CD14-positive monocyte (primary cell): ENCODE measurements around the gene PAQR6. TPM values are rescaled to one million over a fixed set of nuclear protein-coding genes. Genes with fewer than 3 reads are reported as not detected.

Experiments used
- DNase-seq, 3 donors: peaks; one replicate each; pipeline ENCODE4 v3.0.0-alpha.2; 2011 to 2022
- H2AFZ ChIP-seq: 2 replicates; pipeline ENCODE4 v1.6.0; 2012; ENCODE audit warnings: mild to moderate bottlenecking, low read depth, low read length, inconsistent platforms; ENCODE audit not compliant: insufficient read depth, poor library complexity, severe bottlenecking
- H3K27ac ChIP-seq, 2 donors: 1 replicate in 1 of 2; 2 replicates in 1 of 2; pipeline ENCODE4 v1.5.1; 2012 to 2013; ENCODE audit warnings: low read length in 2 of 2, control low read depth in 1 of 2, inconsistent platforms in 1 of 2, low read depth in 1 of 2, mild to moderate bottlenecking in 1 of 2
- H3K27me3 ChIP-seq, 2 donors: one replicate each; pipeline versions ENCODE4 v1.6.0 to v1.6.1; 2011 to 2013; ENCODE audit warnings: low read length in 2 of 2; ENCODE audit not compliant: control insufficient read depth in 2 of 2, insufficient read depth in 2 of 2
- H3K36me3 ChIP-seq, 2 donors: replicated peaks in 1 of 2; 1 replicate in 1 of 2; 2 replicates in 1 of 2; pipeline versions ENCODE4 v1.5.1 to v1.6.1; 2012 to 2013; ENCODE audit warnings: low read length in 2 of 2, control low read depth in 1 of 2, inconsistent platforms in 1 of 2, mild to moderate bottlenecking in 1 of 2; ENCODE audit not compliant: insufficient read depth in 2 of 2, control insufficient read depth in 1 of 2
- H3K4me1 ChIP-seq, 2 donors: 1 replicate in 1 of 2; 2 replicates in 1 of 2; pipeline versions ENCODE4 v1.5.1 to v1.6.1; 2012 to 2013; ENCODE audit warnings: low read length in 2 of 2, control low read depth in 1 of 2, inconsistent platforms in 1 of 2, mild to moderate bottlenecking in 1 of 2, moderate library complexity in 1 of 2; ENCODE audit not compliant: insufficient read depth in 2 of 2, control insufficient read depth in 1 of 2
- H3K4me2 ChIP-seq: replicated peaks from 2 replicates; pipeline ENCODE3; 2012; ENCODE audit warnings: low read length, moderate library complexity, mild to moderate bottlenecking; ENCODE audit not compliant: poor library complexity, severe bottlenecking; ENCODE audit errors: extremely low read depth
- H3K4me3 ChIP-seq, 3 experiments: fragments of 200-600 bp in 1 of 3; sonication (generic) in 1 of 3; replicated peaks in 1 of 3; 1 replicate in 2 of 3; 2 replicates in 1 of 3; pipeline ENCODE4 v1.5.1; 2011 to 2013; ENCODE audit warnings: low read length in 3 of 3, mild to moderate bottlenecking in 3 of 3, control low read depth in 2 of 3, low read depth in 2 of 3, inconsistent platforms in 1 of 3, moderate library complexity in 1 of 3
- H3K79me2 ChIP-seq: 2 replicates; pipeline ENCODE4 v1.6.0; 2012; ENCODE audit warnings: mild to moderate bottlenecking, control low read depth, inconsistent platforms, low read length, moderate library complexity; ENCODE audit not compliant: insufficient read depth
- H3K9ac ChIP-seq: 2 replicates; pipeline ENCODE4 v1.6.0; 2017; ENCODE audit warnings: low read length, mild to moderate bottlenecking; ENCODE audit not compliant: insufficient read depth, poor library complexity, severe bottlenecking
- H3K9me3 ChIP-seq, 2 donors: replicated peaks in 1 of 2; 1 replicate in 1 of 2; 2 replicates in 1 of 2; pipeline versions ENCODE4 v1.5.1 to v1.6.1; 2012 to 2013; ENCODE audit warnings: low read length in 2 of 2, control low read depth in 1 of 2; ENCODE audit not compliant: control insufficient read depth in 1 of 2, insufficient read depth in 1 of 2
- H4K20me1 ChIP-seq: 2 replicates; pipeline ENCODE4 v1.6.0; 2012; ENCODE audit warnings: mild to moderate bottlenecking, low read length, control low read depth, moderate library complexity; ENCODE audit not compliant: insufficient read depth
- H3K27ac Mint-ChIP-seq, 7 donors: one replicate each; pipeline ENCODE4 v1.8.0; 2020; ENCODE audit warnings: mild to moderate bottlenecking in 7 of 7, mixed read lengths in 7 of 7, moderate library complexity in 6 of 7, inconsistent platforms in 2 of 7
- H3K27me3 Mint-ChIP-seq, 3 donors: one replicate each; pipeline ENCODE4 v1.8.0; 2021 to 2022; ENCODE audit warnings: low read depth in 3 of 3, mild to moderate bottlenecking in 3 of 3, mixed read lengths in 3 of 3, moderate library complexity in 3 of 3, inconsistent platforms in 1 of 3
- H3K36me3 Mint-ChIP-seq, 2 donors: one replicate each; pipeline ENCODE4 v1.8.0; 2020; ENCODE audit warnings: mixed read lengths in 2 of 2, inconsistent platforms in 1 of 2, mild to moderate bottlenecking in 1 of 2
- H3K4me1 Mint-ChIP-seq: one replicate; pipeline ENCODE4 v1.8.0; 2020; ENCODE audit warnings: mild to moderate bottlenecking, mixed read lengths
- H3K4me3 Mint-ChIP-seq, 2 donors: one replicate each; pipeline ENCODE4 v1.8.0; 2020; ENCODE audit warnings: mild to moderate bottlenecking in 2 of 2, mixed read lengths in 2 of 2, moderate library complexity in 1 of 2
- H3K9me3 Mint-ChIP-seq, 7 donors: one replicate each; pipeline ENCODE4 v1.8.0; 2020 to 2022; ENCODE audit warnings: mixed read lengths in 7 of 7, mild to moderate bottlenecking in 6 of 7, moderate library complexity in 6 of 7, inconsistent platforms in 2 of 7
- CTCF ChIP-seq: fragments of 200-600 bp; IDR thresholded peaks from one replicate; pipeline ENCODE4 v1.8.0; 2022; ENCODE audit warnings: antibody characterized with exemption, mild to moderate bottlenecking
- WGBS: methylation state at CpG from one replicate; pipeline ENCODE4 v1.1.5; 2013; ENCODE audit warnings: missing lambda C conversion rate; ENCODE audit not compliant: insufficient coverage; 5-methylcytosine and 5-hydroxymethylcytosine counted together
- intact Hi-C, 2 donors: fragments of 100-400 bp; cut with micrococcal nuclease; formaldehyde crosslinking; loops; one replicate each; pipeline versions ENCODE4 v1.15.0 to v1.15.1; 2023
- polyA plus RNA-seq, 3 donors: library from polyadenylated mRNA; depleted of rRNA in 1 of 3; unstranded in 2 of 3; stranded (reverse) in 1 of 3; fragments of 300-500 nt in 2 of 3; fragments of >200 nt in 1 of 3; fragmentation: Illumina TruSeq in 2 of 3; gene quantifications; 1 replicate in 2 of 3; 2 replicates in 1 of 3; pipeline ENCODE4 v1.2.3, GENCODE V29; 2012 to 2021

The PAQR6 gene
- polyA plus RNA-seq, 3 donors = 7.7 TPM; not detected in 2

- WGBS = 1% methylated on average over 43 of the region's 59 CpGs
- Histone ChIP-seq H3K4me3 (peak within 1 kb of the TSS; percentile 87 to 88 (median 88)), H3K79me2 (peaks cover 56% of the 10 kb centered on the region), H3K4me1 (peaks cover 27 to 39% of the 10 kb centered on the region in 2 donors), H3K27ac (peak within 1 kb of the TSS; percentile 61 to 90), H4K20me1 (peaks cover 34% of the 10 kb centered on the region), H3K36me3 (peaks cover 18 to 34% of the 10 kb centered on the region in 2 donors), H3K9ac (peak within 1 kb of the TSS; percentile 81), H3K27me3 (no peaks in the 10 kb centered on the region), H2AFZ (peak within 1 kb of the TSS; percentile 83), H3K4me2 (peak within 1 kb of the TSS; percentile 82), H3K9me3 (no peaks in the 10 kb centered on the region)
- Mint-ChIP-seq H3K4me3 (peak within 1 kb of the TSS; percentile 95 to 98), H3K4me1 (peaks cover 46% of the 10 kb centered on the region), H3K27me3 (peaks cover 0 to 1% (median 0%) of the 10 kb centered on the region in 3 donors), H3K9me3 (peaks cover 0 to 3% (median 0%) of the 10 kb centered on the region in 7 donors), H3K27ac (peak within 1 kb of the TSS; percentile 93 to 99 (median 95)), H3K36me3 (peaks cover 18 to 30% of the 10 kb centered on the region in 2 donors)
- peak; percentile 29 for TF ChIP-seq CTCF
- peak; percentile 99 for DNase-seq
- intact Hi-C loops = loop anchor here in 1 of 2 donors (5.0 kb wide), 1 partner anchor 46 kb away; no protein-coding TSS in a partner anchor
Observed at GRCh38 chr1:156193488-156194299, 54.2 kb downstream of the PAQR6 start, which contains the start of gene SLC25A44. TSS of gene SLC25A44 (plus strand) at chr1:156194104. CDS start at chr1:156199848, 5,744 bp downstream.

Other genes starting within 250 kb of the PAQR6 start
- 100 to 1,000 TPM; 374 to 614 (median 414) TPM for gene SSR2, start 227.1 kb downstream of the PAQR6 start, polyA plus RNA-seq
- gene UBQLN4, start 194.3 kb downstream of the PAQR6 start, polyA plus RNA-seq = 10 to 100 TPM in 1 of 3 donors, 1 to 10 TPM in 2; 2.3 to 15.9 (median 2.9) TPM
- gene LAMTOR2, start 193.3 kb downstream of the PAQR6 start, polyA plus RNA-seq = 100 to 1,000 TPM in 2 of 3 donors, 10 to 100 TPM in 1; 99.8 to 227 (median 210) TPM
- under 1 TPM in 1 of 3 donors, not detected in 2; 0.23 TPM for gene RAB25, start 186.9 kb downstream of the PAQR6 start, polyA plus RNA-seq
- gene MEX3A, start 165.6 kb downstream of the PAQR6 start, polyA plus RNA-seq = not detected
- 10 to 100 TPM; 16.5 to 45.5 (median 24.7) TPM for gene LMNA, start 133.3 kb downstream of the PAQR6 start, polyA plus RNA-seq
- gene SEMA4A, start 94.5 kb downstream of the PAQR6 start, polyA plus RNA-seq = 100 to 1,000 TPM in 2 of 3 donors, 10 to 100 TPM in 1; 72.3 to 121 (median 116) TPM
- gene SLC25A44, start 54.0 kb downstream of the PAQR6 start, polyA plus RNA-seq = 10 to 100 TPM; 17.1 to 28.8 (median 24.1) TPM
- 10 to 100 TPM; 83.7 to 90.4 (median 86.1) TPM for gene PMF1, start 35.0 kb downstream of the PAQR6 start, polyA plus RNA-seq
- 1 to 10 TPM in 1 of 3 donors, not detected in 2; 2.2 TPM for gene BGLAP, start 5.9 kb downstream of the PAQR6 start, polyA plus RNA-seq
- 10 to 100 TPM in 1 of 3 donors, 1 to 10 TPM in 2; 4.4 to 72.4 (median 7.0) TPM for gene SMG5, start 34.8 kb upstream of the PAQR6 start, polyA plus RNA-seq
- gene TMEM79, start 36.3 kb upstream of the PAQR6 start, polyA plus RNA-seq = 10 to 100 TPM in 1 of 3 donors, 1 to 10 TPM in 2; 1.2 to 12.0 (median 1.4) TPM
- gene GLMP, start 47.6 kb upstream of the PAQR6 start, polyA plus RNA-seq = 10 to 100 TPM; 24.3 to 59.6 (median 34.7) TPM
- not detected for gene VHLL, start 51.3 kb upstream of the PAQR6 start, polyA plus RNA-seq
- gene CCT3, start 90.2 kb upstream of the PAQR6 start, polyA plus RNA-seq = 10 to 100 TPM; 65.3 to 97.3 (median 94.8) TPM
- under 1 TPM in 1 of 3 donors, not detected in 2; 0.67 TPM for gene TSACC, start 90.5 kb upstream of the PAQR6 start, polyA plus RNA-seq
- under 1 TPM in 1 of 3 donors, not detected in 2; 0.08 TPM for gene RHBG, start 121.2 kb upstream of the PAQR6 start, polyA plus RNA-seq